Hematopoietic multipotent progenitor cell treated with erythropoietin and hydrocortisone succinate and interleukin-3 and kit ligand, for 4 days (in vitro differentiated cells): ENCODE results near the gene MAT2A.

Experiments used
- DNase-seq: peaks from one replicate; pipeline ENCODE4 v3.0.0-alpha.2; 2015

MAT2A gene

DNA sequence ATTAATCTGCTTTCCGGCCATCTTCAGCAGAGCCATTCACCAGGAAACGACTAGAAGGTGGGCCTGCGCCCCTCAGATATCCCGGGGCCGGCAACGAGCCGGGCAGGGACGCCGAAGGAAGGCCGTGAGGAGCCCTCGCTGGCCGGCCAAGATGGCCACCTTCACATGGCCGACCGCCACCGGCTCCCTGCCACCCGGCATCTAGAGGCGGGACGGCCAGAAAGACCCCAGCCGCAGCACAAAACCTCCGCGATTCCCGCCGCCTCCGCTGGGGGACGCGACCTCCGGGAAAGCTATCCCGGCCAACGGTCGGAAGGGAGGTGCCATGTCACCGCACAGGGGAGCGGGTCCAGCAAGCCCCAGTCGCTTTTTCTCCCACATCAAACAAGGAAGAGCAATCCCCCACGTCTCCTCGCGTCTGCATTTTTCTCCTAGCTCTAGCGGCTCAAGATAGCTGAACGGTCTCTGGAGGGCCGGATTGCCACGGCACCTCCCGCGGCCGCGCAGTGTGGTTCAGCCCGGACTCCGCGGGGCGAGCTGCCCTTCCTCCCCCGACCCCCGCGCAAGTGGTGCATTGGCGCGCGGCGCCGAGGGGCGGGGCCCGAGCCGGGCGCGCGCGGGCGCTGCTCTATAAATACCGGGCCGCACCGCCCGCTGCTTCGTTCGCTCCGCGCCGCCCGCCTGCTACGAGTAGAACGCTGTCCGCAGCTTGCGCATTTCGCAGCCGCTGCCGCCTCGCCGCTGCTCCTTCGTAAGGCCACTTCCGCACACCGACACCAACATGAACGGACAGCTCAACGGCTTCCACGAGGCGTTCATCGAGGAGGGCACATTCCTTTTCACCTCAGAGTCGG is at the start of gene MAT2A:
TSS of gene MAT2A (plus strand) at position 662 of the 854 bp plus-strand sequence. CDS start at position 782, 120 bp downstream.
- peak; percentile 97 for DNase-seq

DNA sequence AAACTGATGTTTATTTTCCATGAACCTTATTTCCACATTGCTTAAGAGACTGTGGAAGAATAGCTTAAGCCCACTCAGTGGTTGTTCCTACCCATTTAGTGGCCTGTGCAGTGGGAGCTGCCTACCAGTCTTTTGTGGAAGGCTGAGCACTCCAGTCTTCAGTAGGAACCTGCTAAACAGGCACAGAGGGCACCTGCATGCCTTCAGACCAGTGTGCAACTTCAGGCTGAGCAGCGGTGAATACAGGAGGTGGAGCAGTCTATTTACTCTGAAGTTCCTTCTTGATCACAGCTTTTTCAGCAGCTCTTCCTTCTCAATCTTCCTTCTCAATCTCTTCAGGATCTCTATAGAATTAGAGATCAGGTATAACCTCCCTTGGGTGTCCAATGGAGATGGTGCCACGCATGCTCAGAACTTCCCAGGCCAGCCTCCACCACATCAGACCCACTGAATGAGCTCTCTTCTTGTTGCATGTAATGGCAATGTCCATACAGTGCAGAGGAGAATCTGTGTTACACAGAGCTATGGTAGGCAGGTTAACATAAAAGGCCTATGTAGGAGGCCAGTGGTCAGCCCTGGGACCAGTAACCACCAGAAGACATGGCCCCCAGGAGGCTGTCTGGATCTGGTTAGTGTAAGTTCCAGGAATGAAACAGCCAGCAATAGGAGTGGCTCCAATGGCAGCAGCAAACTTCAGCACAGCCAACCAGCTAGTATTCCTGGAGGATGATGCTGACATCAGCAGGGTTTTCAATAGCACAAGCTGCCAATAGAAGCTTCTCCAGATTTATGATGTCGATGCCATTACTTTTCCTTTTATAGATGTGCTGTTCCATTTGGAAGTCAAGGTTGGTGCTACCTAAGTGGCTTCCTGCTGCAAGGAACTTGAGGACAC is 47.9 kb upstream of the MAT2A start:
- no peak for DNase-seq

DNA sequence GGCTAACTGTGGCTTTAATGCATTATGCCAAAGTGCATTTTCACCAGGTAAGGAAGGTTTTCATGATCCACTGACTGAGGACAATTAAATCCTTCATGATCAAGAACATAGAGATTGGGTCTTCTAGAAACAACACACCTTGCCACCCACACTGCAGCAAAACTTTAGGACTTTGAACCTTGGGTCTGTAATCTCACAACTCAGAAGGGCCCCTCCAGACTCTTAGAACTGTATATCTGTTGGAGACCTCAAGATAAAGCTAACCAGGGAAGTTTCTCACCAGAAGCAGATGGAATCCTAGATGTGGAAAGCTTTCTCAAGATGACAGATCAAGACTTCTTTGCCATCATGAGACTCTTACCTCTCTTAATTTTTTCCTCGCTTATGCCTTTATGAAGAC is 42.5 kb upstream of the MAT2A start:
- DNase-seq, result no peak

DNA sequence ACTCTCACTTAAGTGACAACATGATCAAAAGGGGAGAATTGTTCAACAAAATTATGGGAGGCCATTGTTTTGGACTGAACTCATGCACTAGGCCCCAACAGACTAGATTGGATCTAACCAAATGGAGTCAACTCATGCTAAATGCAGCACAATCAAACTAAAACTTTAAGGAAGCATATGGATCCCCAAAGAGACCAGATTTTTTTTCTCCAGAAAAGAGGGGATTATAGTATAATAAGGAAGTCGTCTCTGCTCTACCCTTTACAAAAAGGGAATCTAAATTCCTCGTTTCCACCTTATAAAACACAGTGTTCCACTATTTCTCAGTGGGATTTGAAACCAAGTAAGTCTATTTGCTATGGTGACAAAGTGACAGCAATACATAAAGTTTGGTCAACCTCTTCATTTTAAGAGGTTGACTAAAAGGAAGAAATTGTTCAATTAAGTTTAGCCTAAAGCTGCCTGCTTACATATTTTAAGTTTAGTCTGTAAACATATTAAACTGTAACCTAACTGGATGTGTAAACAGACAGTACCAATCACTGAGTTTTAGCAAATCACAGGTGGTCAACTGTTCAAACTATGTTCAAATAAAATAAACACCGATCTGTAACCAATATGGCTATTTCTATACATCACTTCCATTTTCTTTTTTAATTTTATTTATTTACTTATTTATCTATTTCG is 40.9 kb upstream of the MAT2A start:
- DNase-seq, result no peak

DNA sequence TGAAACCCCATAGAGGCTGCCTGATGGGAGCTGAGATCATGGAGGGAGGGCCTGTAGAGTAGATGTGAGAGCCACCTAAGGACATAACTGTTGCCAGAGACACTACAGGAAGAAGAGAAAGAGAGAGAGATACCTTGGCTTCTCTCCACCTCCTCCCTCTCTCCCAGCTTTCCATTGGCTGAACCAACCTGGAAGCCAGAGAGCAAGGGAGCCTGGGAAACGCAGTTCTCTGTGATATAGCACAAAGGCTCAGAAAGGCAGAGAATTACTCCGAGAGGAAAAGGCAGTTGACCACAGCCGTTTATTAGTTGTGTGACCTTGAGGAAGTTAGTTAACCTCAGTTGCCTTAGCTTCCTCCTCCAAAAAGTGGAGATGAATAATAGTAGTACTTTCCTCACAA is 37.7 kb upstream of the MAT2A start:
- DNase-seq, result peak; percentile 79

DNA sequence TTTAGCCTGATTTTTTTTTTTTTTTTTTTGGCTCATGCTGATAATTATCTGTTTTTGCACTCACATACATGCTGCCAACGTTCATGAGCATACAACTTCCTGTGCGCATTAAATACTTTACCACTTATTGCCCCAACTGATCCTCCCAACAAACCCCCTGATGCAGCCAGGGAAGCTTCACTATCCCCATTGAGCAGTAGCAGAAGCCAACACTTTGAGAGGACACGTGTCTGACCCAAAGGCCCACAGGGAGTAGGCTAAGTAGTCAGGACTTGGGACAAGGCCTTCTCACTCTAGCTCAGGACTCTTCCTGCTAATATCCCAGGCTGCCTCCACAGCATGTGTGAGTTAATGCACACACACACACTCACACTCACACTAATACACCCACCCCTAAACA is 36.2 kb upstream of the MAT2A start:
- peak; percentile 23 for DNase-seq

DNA sequence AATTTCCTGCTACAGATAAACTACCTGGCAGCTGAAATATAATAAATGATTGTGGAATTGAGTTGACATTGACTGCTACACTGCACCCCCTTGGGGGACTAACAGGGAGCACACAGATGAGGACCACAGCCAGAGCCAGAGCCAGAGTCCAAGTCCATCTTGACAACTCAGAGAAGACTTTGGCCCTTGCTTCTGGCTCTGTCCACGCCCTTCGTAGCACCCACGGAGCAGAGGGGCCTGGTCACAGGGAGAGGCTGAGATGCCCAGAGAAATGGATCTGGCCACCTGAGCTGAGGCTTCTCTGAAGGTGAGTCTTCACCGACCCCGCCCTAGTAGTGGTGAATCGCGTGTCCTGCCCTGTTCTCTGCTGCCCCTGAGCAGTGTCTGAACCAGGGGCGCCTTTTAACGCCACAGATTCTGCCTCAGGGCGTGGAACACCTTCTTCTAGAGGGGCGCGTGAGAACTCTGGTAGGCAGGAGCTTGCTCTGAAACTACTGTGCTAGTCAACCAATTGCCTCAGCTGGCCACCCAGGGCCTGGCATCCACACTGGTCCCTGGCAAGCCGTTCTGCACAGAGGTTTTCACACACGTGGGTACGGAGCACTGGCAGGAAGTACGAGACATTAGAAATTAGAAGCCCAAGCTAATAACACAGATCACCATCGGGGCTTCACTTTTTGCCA is 35.7 kb upstream of the MAT2A start:
- peak; percentile 44 for DNase-seq

DNA sequence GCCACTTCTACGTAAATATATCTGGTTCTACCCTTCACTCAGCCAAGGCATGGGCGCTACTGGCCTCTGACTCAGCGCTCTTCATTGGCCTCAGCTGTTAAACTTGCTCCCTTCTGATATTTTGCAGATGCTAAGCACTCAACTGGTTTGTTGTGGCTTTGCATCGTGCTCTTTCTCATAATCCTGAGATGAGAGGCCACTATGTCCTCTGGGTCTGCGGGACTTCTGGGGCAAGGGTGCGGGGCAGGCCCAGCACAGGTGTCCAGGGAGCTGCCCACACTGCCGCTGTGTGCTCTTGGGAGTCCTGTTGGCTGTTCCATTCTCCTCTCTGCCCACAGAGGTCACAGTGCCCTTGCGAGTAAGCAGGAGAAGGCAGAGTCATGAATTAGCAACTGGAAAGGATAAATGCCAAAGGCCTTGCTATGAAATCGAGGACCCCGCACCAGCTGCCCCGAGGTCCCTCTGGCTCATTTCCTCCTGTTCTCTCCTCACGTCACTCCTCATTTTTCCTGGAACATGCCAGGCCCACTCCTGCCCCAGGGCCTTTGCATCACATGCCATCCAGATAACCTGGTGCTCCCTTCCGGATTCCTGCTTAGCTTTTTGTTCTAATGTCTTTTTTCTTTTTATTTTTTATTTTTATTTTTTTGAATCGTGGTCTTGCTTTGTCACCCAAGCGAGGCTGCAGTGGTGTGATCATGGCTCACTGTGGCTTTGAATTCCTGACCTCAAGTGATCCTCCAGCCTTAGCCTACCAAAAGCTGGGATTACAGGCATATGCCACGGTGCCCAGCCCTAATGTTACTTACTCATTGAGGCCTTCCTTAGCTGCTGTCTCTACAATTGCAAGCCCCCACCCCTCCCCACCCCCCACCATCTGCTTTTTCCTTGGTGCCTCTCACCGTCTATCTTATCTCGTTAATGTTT is 34.9 kb upstream of the MAT2A start:
- peak; percentile 54 for DNase-seq

DNA sequence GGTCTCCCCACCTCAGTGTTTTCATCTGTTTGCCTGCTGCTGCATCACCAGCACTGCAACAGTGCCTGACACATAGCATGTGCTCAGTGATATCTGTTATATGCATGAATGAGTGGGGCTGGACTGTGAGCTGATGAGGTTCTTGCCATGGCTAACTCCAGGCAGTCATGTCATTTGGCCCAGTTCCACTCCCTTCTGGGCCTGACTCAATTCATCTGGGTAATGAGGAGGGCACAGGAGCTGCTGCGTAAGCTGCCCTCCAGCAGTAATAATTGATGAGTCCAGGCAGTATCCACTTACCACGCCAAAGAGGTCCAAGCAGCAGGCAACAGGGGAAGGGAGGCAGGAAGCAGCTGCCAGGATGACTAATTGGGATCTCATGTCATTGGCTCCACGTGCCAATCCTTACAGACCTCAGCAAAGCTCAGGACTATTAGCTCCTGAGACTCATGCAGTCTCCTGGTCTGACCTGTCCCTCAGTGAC is 34.1 kb upstream of the MAT2A start:
- DNase-seq, result peak; percentile 54

DNA sequence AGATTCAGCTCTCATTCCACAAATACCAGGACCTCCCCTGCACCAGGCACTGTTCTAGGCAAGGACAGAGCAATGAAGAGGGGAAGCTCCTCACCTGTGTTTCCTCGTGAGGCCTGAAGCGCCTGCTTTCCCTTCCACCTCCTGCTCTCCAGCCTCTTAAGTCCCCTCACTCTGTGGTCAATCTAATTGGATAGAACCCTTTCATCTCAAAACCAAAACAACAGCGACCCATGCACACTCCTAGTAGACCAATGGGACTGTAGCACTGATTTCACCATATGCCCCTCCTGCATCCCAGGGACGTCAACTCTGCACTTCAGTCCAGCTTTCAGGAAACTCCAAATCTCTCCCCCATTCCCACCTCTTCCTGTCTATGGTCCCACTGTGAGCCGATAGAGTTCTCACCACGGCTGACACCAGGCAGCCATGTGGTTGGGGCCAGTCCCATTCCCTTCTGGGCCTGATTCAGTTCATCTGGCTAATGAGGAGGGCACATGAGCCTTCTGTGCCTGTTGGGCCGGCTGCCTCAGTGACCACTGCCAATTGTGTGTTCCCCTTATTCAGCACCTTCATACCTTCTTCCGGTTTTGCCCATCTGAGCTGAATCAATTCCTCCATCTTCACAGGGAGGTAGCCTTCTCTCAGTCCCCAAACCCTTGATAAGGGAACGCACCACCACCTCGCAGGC is 33.3 kb upstream of the MAT2A start:
- DNase-seq, result no peak

DNA sequence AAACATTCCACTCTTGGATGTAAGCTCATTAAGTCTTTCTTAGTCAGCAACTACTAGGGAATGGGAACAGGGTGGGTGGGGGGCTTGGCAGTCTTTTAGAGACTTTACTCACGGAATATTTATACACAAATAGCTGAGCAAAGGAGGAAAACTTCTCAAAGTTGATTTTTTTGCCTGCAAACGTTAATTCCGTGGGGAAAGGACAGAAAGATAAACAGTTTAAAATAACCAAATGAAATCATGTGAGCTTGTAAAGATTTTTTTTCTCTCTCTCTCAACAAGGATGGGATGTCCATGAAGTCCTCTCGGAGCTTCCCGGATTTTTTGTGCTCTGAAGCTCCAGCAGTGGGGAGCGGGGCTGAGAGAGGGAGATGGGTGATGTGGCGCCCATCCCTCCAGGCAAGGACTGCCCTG is 32.2 kb upstream of the MAT2A start:
- no peak for DNase-seq

DNA sequence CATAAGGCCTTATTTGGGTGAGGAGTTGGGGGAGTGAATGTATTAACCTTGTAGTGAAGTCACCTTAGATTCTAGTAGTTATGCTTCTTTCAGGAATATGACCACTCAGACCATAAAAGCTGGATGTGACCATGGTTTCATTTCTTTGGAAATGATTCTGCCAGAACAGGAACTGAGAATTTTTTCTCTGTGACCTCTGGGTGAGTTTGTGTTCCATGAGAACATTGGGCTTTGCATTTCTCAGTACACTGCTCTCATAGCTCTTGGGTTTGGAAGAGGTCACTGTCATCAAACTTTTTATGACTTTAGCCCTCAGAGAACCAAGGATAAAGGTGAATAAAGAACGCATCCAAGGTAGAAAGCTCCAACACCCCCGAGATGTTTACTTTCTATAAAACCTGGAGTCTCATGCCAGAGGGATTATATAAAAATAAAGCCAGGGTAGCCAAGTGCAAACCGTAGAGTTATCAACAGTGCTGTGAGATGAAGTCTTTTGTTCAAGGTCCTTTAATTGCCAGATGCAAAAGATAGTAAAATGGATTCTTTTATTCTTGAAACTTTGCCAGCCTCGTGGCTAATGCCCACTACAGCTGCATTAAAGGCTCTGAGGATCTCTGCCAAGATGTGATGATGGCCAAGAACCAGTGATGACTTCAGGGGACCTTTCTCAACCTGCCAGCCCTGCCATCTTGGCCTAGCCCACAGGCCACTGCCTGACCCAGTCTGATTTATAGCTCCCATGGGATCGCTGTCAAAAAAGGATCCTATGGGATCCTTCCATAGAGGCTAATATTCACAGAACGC is 27.8 kb upstream of the MAT2A start:
- peak; percentile 51 for DNase-seq

DNA sequence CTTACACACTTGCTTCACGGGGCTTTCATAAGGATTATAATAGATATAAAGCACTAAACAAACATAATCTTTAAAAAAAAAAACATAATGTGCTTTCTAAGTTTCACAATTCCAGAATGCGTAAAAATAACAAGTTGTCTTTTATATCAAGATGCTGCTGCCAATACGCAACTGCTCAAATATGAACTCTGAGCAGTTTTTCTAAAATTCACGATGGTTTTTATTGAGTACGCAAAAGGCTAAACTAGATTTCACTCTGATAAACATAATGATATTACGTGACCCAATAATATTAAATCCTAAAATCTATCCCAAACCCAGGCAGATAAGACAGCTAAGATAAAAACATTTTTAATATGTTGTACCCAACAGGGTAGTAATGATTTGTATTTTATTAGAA is 24.6 kb upstream of the MAT2A start:
- DNase-seq, result no peak

DNA sequence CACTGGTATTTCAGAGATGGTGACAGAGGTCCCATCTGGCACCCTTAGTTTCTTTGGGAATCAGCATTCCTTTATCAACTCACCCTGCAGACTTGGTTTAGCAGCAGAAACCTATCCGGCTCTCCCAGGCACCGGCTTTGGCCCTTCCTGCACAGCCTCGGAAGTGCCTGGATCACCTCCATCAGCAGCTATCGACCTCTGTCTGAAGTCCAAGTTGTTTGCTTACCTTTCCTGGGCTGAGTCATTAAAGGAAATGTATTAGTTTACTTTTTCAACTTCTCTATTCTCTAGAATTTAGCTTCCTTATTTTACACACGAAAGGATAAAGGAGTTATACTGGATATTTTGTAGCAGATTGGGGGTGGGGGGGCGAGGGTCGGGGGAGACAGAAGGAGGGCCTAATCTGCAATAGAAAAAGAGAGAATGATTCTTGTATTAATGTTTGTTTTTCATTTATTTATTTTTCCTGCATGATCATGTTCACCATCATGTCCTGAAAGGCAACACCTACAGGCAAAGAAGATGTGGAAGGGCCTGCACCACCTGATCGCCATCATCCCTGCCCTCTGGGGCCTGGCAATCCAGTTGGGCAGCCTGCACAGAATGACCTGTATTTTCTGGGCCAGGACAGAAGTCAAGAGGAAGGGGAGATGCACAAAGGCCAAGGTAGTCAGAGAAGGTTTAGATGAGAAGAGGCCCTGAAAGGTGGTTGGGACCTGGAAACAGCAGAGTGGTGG is 22.1 kb upstream of the MAT2A start:
- DNase-seq, result no peak

DNA sequence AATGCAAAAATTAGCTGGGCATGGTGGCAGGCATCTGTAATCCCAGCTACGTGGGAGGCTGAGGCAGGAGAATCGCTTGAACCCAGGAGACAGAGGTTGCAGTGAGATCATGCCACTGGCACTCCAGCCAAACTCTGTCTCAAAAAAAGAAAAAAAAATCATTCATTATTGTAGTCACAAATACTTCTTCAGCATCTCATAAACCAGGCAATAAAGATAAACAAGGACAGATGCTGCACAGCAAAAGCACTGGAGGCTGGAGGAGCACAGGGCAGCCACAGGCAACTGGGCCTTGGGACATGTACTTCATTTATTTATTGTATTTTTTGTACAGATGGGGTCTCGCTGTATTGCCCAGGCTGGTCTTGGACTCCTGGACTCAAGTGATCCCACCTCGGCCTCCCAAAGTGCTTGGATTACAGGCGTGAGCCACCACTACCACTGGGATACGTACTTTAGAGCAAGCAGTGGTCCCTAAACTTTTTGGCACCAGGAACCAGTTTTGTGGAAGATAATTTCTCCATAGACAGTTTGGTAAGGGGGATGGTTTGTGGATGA is 16.8 kb upstream of the MAT2A start:
- no peak for DNase-seq

DNA sequence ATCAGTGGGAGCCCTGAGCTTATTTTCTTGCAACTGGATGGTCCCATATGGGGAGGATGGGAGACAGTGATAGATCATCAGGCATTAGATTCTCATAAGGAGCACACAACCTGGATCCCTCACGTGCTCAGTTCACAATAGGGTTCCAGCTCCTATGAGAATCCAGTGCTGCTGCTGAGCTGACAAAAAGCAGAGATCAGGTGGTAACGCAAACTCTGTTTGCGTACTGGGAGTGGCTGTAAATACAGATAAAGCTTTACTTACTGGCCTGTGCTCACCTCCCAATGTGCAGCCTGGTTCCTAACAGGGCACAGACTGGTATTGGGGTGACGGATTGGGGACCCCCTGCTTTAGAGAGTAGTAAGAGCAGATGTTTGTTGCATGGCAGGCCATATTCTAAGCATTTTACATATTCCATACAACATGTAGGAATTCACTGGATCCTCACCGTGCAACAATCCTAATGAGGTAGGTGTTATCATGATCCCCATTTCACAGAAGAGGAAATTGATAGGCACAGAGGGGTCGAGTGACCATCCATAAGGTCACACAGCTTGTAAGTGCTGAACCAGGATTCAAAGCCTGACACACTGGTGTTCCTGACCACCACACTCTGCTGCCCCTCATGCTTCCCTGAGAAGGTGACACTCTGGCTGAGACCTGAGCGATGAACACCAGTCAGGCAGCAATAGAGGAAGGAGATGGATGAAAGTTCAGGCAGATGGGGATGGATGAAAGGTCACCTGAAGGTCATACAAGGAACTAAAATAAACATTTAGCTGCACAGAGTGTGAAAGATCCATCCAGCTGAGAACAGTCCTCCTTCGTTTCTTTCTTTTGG is 15.7 kb upstream of the MAT2A start:
- no peak for DNase-seq

DNA sequence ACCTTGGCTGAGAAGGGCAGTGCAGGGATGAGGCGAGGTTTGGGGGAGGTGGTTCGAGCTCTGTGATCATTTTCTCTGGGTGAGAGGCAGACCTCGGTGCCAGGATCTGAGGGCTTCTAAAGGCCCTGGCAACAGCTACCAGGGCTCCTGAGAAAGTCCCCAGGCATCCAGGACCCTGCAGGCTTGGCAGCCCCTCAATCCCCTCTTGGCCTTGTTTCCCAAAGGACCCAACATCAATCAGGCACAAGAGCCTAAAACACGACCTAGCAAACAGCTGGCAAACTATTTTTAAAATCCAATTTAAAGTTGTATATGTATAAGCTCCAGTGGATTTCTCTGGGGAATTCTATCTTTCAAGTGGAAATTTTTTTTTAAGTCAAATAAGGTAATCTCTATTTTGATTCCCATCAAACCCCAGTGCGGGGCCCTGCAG is 15.0 kb upstream of the MAT2A start:
- DNase-seq, result no peak
